ENCODE measurements around the gene OTOG.

The OTOG gene

DNA sequence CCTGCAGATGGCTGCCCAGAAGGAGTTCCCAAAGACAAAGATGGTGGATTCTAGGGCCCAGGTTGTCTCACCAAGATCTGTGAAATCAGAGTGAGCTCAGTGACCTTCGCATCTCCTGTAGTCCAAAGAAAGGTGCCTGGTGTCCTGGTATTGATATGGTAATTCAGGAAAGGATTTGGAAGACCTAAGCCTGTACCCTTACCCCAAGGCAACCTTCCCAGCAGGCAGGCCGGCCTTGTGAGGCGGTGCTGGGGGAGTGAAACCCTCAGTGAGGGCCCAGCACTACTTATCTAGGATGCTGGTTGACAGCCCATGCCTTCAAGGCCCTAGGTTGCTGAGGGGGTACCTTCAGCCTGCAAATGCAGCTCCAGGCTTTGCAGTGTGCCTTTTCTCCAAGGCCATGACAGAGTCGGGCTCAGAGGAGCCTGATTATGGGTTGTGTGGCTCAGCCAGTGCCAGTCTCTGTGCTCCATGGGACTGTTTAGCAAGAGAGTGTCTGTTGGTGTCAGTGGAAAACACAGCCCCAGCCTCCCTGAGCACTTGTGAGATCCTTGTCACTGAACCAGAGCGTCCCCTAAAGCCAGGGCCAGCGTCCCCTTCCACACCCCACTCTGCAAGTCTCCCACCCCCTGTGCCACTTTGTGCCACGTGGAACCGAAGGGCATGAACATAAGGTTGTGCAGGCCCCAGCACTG lies 99.5 kb downstream of the OTOG start:
- DNase-seq (ENCODE audit: low read depth in 2 of 2, low spot score in 1 of 2), result no peak

DNA sequence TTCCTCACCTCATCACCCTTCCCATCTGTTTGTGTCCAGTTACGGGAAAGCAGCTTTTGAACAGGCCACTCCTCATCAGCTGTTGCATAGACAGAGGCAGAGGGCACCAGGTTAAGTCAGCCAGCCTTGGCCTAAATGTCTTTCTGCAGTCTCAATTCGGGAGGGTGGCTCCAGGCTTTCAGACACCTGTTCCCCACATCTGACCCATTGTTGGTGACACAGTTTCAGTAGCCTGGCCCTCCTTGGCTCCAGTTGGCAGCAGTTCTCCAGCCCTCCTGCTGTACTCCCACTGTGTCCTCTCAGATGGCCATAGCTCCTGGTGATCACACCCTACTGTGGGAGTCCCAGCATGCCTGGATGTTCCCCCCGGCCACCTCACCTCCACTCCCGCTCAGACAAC lies 101.5 kb downstream of the OTOG start:
- no peak for DNase-seq (ENCODE audit: low read depth in 2 of 2, low spot score in 1 of 2)

DNA sequence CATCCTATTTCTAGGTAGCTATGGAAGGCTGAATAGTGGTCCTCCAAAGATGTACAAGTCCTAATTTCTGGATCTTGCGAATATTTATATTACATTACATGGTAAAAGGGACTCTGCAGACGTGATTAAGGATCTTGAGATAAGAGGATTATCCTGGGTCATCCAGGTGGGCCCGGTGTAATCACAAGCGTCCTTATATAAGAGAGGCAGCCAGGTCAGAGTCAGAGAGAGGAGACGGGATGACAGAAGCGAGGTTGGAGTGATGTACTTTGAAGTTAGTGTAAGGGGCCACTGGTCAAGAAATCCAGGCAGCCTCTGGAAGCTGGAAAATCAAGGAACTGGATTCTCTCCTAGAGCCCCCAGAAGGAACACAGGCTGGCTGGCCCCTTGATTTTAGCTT lies 102.2 kb downstream of the OTOG start:
- DNase-seq (ENCODE audit: low read depth in 2 of 2, low spot score in 1 of 2), result no peak

GRCh38 chr11:17649696-17650095 lies 102.6 kb downstream of the OTOG start:
- DNase-seq (ENCODE audit: low read depth in 2 of 2, low spot score in 1 of 2), result no peak

DNA sequence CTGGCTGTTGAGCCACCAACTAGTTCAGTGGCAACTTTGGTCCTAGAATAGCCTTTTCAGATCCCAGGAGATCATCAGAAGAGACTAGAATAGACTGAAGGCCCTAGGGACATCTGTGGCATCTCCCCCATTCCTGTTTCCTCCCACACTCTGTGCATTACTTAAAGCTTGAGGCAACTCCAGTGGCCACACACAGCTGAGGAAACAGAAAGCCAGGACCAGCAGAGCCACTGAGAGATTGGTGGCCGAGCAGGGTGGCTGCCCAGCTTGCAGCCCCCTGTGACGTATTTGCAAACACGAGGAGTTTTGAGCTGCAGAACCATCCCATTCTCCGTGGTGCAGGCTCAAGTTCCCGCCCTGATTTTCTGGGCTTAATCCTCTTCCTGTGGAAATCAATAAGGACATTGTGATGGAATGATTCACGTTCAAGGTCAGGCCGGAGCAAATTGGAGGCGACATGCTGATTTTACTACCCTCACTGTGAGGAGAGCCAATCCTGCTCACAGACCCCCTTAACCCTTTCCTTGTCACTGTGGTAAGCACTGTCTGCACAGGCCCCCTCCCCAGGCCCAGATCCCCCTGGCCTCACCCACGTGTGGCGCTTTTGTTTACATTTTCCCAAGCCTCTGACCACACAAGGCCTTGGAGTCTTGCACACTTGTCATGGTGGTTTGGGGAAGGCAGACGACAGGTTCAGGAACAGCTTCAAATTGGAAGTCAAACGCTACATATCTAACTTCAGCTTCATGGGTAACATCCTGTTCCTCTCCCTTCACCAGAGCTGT lies 103.3 kb downstream of the OTOG start:
- no peak for DNase-seq (ENCODE audit: low read depth in 2 of 2, low spot score in 1 of 2)

DNA sequence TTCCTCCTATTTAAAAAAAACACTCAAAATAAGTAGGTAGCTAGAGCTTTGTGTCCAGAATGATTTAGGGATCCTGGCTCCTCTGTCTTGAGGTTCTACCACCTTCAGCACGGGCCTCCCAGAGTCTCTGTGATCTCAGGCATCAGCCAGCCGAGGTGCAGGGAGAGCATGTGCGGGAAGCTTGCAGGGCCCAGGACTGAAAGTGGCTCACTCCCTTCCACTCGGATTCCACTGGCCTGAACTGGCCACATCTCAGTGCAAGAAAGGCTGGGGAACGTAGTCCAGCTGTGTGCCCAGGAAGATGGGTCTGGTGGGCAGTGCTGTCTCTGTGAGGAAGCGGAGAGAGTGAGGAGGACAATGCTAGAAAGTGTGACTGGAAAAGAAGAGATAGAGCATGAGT lies 104.0 kb downstream of the OTOG start:
- DNase-seq (ENCODE audit: low read depth in 2 of 2, low spot score in 1 of 2), result no peak

GRCh38 chr11:17651681-17652080 lies 104.6 kb downstream of the OTOG start:
- no peak for DNase-seq (ENCODE audit: low read depth in 2 of 2, low spot score in 1 of 2)

GRCh38 chr11:17652556-17652955 lies 105.5 kb downstream of the OTOG start:
- DNase-seq (ENCODE audit: low read depth in 2 of 2, low spot score in 1 of 2), result no peak

DNA sequence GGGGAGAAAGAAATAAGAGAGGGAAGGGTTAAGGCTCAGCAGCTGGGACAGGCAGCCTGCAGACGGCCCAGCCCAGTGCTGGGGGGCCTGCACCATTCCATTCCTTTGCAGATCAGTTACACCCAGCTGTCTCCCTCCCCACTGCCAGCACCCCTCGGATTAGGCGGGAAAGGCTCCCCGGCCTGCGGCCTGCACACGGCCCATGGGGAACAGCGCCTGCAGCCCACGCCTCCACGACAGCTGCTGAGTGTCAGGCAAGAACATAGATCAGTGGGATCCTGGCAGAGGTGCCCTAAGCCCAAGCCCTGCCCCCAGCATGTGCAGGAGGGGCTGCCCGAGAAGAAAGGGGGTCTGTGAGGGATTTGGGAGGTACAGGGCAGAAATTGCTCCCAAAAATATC lies 106.6 kb downstream of the OTOG start:
- DNase-seq (ENCODE audit: low read depth in 2 of 2, low spot score in 1 of 2), result no peak

- DNase-seq (ENCODE audit: low read depth in 2 of 2, low spot score in 1 of 2), result no peak
These were observed 108.6 kb downstream of the OTOG start for GRCh38 chr11:17655682-17656081.

DNA sequence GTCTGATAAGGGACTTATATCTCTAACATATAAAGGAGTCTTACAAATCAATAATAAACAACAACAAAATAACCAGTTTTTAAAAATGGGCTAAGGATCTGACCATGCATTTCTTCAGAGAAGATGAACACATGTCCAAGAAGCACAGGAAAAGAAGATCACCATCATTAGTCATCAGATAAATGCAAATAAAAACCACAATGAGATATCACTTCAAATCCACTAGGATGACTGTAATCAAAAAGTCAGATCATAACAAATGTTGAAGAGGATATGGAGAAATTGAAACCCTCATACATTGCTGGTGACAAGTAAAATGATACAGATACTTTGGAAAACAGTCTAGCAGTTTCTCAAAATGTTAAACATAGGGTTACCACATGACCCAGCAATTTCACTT lies 111.2 kb downstream of the OTOG start:
- DNase-seq (ENCODE audit: low read depth in 2 of 2, low spot score in 1 of 2), result no peak

GRCh38 chr11:17668166-17668565 lies 121.1 kb downstream of the OTOG start:
- DNase-seq (ENCODE audit: low read depth in 2 of 2, low spot score in 1 of 2), result no peak

GRCh38 chr11:17672469-17672868 lies 125.4 kb downstream of the OTOG start:
- no peak for DNase-seq (ENCODE audit: low read depth in 2 of 2, low spot score in 1 of 2)

DNA sequence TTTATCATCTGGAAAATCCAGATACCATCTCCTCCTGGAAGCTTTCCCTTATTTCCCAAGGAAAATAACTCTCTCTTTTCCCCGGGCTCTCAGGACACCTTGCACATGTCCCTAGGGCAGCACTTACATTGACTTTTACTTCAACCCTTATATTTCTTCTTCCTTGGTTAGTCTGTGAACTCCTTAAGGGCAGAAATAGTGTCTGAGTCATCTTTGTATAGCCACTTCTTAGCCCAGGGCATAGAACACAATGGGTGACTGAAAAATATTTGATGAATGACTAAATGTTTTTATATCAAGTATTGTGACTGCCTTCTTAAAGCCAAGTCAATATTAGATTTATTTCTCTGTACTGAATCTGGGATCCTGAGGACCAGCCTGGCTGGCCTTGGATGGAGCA lies 126.9 kb downstream of the OTOG start:
- no peak for DNase-seq (ENCODE audit: low read depth in 2 of 2, low spot score in 1 of 2)

DNA sequence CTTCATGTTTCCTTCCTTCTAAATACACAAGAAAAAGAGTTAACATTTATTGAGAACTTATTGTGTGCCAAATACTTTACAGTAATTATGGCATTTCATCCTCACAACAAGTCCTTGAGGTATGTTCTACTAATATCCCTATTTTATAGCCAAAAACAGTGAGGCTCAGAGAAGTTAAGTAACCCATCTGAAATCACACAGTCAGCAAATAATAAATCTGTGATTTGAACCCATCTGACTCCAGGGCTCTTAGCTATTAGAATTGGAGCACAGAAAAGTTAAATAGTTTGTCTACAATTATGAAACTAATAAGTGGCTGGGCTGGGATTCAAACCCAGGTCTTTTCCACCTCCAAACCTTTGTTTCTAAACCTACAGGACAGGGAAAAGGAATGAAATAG lies 135.8 kb downstream of the OTOG start:
- no peak for DNase-seq (ENCODE audit: low read depth in 2 of 2, low spot score in 1 of 2)

- DNase-seq (ENCODE audit: low read depth in 2 of 2, low spot score in 1 of 2), result no peak
These were observed 136.5 kb downstream of the OTOG start for GRCh38 chr11:17683377-17684161.

DNA sequence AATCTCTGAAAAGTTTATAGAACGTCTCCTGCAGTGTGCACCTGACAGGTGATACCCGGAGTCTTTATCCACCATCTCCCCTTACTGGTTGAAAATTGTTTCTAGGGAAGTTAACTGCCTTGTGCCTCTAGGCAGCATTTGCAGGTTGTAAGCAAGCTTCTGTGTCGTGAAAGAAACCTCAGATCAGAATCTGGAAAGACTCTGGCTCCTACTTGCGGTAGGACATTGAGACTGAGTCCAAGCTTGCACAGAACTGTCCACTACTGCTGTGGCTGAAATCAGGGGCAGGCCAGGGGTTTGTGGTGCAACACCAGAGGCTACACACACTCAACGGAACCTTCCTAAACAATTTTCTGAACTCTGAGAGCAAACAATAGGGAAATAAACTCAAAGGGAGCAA lies 137.5 kb downstream of the OTOG start:
- no peak for DNase-seq (ENCODE audit: low read depth in 2 of 2, low spot score in 1 of 2)

- DNase-seq (ENCODE audit: low read depth in 2 of 2, low spot score in 1 of 2), result no peak
These were observed 139.3 kb downstream of the OTOG start for GRCh38 chr11:17686231-17686980.

DNA sequence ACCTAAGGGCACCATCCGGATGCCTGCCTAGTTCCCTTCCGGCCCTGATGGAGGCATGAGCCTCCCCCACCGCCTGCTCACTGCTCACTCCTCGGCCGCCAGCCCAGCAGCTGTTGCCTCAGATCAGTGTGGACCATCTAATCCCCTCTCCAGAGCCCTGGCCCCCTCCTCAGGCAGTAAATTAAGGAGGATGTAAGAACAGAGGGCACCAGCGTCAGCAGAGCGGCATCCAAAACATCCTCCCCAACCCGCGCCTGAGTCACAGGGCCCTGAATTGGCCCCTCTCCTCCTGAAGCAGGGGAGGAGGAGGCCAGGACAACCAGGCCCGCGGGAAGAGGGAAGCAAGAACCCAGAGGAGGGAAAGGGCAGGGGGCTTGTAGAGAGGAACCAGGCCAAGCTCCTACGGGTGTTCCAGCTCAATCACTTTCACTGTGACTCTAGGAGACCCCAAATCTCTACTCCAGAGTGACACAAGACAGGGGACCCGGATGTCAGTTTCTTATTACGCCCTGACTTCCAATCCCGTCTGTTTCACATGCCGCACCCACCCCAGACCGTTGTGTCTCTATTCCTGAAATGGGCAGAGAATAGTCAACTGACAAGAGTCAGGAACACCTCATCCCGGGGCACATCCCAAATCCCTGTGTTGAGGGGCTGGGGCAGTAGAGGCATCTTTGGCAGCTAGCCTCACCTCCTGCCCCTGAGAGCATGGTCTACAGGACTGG lies 141.0 kb downstream of the OTOG start:
- no peak for DNase-seq (ENCODE audit: low read depth in 2 of 2, low spot score in 1 of 2)

GRCh38 chr11:17691550-17691949 lies 144.5 kb downstream of the OTOG start:
- no peak for DNase-seq (ENCODE audit: low read depth in 2 of 2, low spot score in 1 of 2)

- DNase-seq (ENCODE audit: low read depth in 2 of 2, low spot score in 1 of 2), result no peak
These were observed 144.9 kb downstream of the OTOG start for GRCh38 chr11:17691976-17692375.

All from stimulated activated CD8-positive, alpha-beta memory T cell treated with anti-CD3 and anti-CD28 coated beads, Interleukin-4, amount 100 ng/mL, for 1 hour (primary cell).